ENCODE data around the gene RASA4B.

The RASA4B gene

GRCh38 chr7:102454468-102454867, 63.1 kb downstream of the RASA4B start:
- DNase-seq (ENCODE audit: low spot score): no peak

GRCh38 chr7:102453319-102453718, 64.3 kb downstream of the RASA4B start:
- no peak for DNase-seq (ENCODE audit: low spot score)

DNA sequence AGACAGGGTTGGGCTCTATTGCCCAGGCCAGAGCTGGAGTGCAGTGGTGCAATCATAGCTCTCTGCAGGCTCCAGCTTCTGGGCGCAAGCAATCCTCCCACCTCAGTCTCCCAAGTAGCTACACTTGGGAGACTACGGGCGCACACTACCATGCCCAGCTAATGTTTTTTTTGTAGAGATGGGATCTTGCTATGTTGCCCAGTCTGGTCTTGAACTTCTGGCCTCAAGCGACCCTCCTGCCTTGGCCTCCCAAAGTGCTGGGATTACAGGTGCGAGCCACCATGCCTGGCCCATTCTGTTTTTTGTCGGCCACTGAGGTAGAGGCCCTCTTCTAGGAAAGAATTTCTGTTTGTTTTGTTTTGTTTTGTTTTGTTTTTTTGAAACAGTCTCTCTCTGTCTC, 65.1 kb downstream of the RASA4B start:
- DNase-seq (ENCODE audit: low spot score): no peak

DNA sequence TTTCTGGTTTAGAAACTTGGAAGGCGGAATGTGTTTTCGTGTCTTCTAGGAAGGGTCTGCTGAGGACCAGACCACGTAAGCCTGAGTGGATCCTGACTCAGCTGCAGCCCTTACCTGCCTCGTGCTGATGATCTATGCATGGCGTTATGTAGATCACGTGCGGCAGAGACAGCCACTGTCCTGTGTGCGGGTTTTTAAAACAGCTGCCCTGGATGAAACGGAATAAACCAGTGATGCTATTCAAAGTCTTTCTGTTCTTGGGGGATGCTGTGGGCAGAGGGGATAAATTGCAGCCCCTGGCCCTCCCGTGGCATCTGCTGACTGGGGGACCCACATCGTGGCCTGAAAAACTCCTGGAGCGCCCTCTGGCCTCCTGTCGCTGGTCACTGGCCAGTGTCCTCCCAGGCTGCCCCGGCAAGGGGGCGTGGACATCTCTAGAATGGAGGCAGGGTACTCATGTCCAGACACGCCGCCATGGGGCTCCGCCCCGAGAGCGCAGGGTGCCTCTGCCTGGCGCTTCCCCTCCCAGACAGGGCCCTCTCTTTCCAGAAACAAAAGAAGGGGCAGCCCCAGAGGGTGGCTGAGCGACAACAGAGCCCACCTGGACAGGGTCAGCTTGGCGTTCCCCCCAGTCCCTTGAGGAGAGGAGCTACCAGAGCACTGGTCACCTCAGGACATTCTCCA, 66.1 kb downstream of the RASA4B start:
- DNase-seq (ENCODE audit: low spot score): peak; percentile 64

GRCh38 chr7:102450242-102450641, 67.3 kb downstream of the RASA4B start:
- DNase-seq (ENCODE audit: low spot score): no peak

DNA sequence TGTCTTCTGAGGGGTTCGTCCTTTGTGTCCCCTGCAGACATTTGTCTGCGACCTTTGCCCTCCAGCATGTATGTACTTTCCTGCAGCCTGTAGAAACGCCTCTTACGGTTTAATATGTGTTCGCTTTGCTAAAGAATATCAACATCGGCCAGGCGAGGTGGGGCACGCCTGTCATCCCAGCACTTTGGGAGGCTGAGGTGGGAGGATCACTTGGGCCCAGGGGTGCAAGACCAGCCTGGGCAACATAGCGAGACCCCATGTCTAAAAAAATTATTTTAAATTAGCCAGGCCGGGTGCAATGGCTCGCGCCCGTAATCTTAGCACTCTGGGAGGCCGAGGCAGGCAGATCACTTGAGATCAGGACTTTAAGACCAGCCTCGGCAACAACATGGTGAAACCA, 68.4 kb downstream of the RASA4B start:
- no peak for DNase-seq (ENCODE audit: low spot score)

- DNase-seq (ENCODE audit: low spot score): no peak
Observed at GRCh38 chr7:102447311-102447710, 70.3 kb downstream of the RASA4B start.

DNA sequence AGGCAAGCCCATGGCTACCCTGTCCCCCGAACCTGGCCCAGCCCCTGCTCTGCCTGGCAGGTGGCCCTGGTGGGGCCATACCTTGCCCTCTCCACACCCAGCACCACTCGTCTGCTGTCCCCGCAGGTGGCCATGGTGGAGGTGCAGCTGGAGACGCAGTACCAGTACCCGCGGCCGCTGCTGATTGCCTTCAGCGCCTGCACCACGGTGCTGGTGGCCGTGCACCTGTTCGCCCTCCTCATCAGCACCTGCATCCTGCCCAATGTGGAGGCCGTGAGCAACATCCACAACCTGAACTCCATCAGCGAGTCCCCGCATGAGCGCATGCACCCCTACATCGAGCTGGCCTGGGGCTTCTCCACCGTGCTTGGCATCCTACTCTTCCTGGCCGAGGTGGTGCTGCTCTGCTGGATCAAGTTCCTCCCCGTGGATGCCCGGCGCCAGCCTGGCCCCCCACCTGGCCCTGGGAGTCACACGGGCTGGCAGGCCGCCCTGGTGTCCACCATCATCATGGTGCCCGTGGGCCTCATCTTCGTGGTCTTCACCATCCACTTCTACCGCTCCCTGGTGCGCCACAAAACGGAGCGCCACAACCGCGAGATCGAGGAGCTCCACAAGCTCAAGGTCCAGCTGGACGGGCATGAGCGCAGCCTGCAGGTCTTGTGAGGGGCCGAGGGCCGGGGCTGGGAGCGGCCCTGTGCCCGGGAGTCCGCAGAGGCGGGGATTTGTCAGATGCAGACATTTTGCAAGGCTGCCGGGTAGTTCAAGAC, 71.0 kb downstream of the RASA4B start:
- no peak for DNase-seq (ENCODE audit: low spot score)

GRCh38 chr7:102445674-102446071, 71.9 kb downstream of the RASA4B start:
- no peak for DNase-seq (ENCODE audit: low spot score)

GRCh38 chr7:102444961-102445673, 72.5 kb downstream of the RASA4B start:
- DNase-seq (ENCODE audit: low spot score): no peak

GRCh38 chr7:102439963-102440795, 77.4 kb downstream of the RASA4B start:
- DNase-seq (ENCODE audit: low spot score): peak; percentile 76

DNA sequence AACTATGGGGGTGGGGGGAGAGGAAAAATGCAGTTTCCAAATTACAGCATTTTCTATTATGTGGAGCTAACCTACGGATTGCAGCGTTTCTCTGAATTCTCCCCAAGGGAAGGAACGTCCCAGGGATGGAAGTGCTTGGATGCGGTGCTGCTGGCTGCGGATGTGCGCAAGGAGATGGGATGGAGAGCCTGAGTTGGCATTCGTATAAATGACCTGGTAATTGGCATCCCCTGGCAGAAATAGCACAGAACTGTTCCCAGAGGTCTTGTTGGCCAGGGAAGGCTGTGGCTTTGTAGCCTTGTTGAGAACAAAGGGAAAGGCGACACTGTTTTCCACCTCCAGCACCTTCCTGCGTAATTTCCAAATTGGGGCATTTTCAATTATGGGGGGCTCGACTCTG, 81.5 kb downstream of the RASA4B start:
- DNase-seq (ENCODE audit: low spot score): no peak

GRCh38 chr7:102434039-102434486, 83.5 kb downstream of the RASA4B start:
- DNase-seq (ENCODE audit: low spot score): no peak

DNA sequence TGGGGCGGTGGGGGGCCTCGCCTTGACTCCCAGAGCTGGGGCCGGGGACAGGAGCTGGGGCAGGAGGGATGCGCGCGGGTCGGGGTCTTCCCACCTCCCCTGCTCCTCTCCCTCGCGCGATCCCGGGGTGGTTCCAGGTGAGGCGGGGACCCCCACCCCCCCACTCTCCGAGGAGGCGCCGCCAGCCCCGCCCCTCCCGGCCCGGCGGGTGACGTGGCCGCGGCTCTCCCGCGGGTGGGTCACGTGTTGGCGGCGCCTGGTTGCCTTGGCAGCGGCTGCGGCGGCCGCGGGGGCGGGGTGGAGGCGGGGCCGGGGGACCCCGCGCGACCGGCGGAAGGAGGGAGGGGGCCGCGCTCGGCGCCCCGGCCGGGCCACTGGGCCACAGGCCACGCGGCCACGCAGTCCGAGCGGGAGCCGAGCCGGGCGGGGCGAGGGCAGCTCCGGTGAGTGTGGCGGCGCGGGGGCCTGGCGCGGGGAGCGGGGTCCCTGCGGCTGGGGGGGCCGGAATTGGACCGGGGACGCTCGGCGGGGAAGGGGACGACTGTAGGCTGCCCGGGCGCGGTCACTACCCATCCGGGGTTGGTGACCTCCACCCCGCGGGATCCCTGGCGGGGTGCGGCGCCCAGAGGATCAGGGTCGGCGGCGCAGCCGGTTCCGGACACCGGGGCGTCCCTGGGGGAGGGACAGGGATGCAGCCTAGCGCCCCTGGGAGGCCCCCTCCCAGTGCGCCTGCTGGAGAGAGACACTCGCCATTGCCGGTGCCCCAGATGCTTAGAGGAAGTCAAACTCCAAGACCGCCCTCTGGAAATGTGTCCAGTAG, 84.1 kb downstream of the RASA4B start, which contains the start of gene ORAI2:
TSS of gene ORAI2 (plus strand) at position 357 of the 820 bp plus-strand sequence. CDS start 5,382 bp downstream, outside the sequence.
- peak; percentile 97 for DNase-seq (ENCODE audit: low spot score)
